DOHH2 (cell line): Measurements from ENCODE around the gene FFAR3.

Experiments used
- CTCF ChIP-seq: fragments of 200-600 bp; sonication (generic); IDR thresholded peaks from one replicate; pipeline ENCODE4 v1.5.1; 2014; ENCODE audit warnings: antibody characterized with exemption, mild to moderate bottlenecking, low read depth, low read length; ENCODE audit not compliant: poor library complexity, severe bottlenecking
- EZH2phosphoT487 ChIP-seq: fragments of 200-600 bp; sonication (generic); IDR thresholded peaks from 2 replicates; pipeline ENCODE4 v1.6.1; 2017; ENCODE audit warnings: borderline replicate concordance, mild to moderate bottlenecking, antibody characterized with exemption, low read length, moderate library complexity, mixed read lengths

- TF ChIP-seq CTCF: no peak
- no peak for TF ChIP-seq EZH2phosphoT487
Measured at GRCh38 chr19:35407619-35408018, 49.4 kb downstream of the FFAR3 start.
